HG03135 (cell line): ENCODE measurements around the gene SP140L.
"Not testable (repeated sequence)": the region's sequence is repeated elsewhere in the genome, so short reads cannot be mapped to it uniquely, and the experiment has no call there.

ENCODE experiments used
- ATAC-seq: cut with Tn5 transposase; IDR thresholded peaks from one replicate; pipeline ENCODE4 v1.9.1; 2021; ENCODE audit warnings: mild to moderate bottlenecking, moderate library complexity; ENCODE audit not compliant: unreplicated experiment

The SP140L gene

DNA sequence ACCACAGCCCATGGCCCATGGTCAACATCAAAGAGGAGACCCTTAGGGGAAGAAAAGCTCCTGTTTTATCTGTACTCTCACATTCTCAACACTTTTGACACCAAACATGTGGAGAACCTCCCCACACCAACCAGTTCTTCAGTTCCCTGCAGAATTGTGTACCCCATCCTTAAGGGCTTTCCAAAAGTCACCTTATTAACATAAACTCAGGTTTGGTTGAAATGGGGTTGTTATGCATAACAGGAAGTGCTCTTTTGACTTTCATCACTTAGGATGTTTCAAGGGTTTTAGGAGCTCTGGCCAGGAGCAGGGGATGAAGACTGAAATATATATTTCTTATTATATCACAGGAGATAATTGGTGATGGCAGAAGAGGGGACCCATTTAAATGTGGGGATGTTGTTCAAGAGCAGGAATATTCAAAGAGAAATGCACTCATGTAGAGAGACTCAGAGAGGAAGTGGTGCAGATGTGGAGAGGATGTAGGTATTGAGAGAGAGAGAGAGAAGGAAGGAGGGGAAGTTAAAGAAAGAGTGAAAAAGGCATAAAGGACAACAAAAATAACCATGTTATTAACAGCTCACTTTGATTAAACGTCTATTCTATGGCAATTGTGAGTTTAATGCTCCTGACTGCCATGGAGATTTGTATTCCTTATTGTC lies 35.2 kb downstream of the SP140L start:
- ATAC-seq = no peak

DNA sequence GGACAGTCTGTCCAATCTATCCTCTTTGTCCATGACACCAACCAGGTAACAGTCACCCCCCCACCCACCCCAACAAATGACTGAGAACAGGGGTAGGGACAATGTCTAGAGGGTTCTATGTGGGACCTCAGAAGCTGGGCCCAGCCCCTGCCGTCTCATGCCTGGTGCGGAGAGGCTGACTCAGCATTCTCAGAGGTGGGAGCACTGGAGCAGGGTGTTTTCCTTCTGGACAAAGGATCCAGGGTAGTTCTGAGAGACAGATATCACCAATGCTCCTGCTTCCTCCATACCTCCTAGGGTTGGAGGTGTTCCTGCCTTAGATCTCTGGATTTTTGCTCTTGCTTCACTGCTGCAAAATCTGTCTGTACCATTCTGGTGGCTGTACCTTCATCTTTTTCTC lies 55.1 kb downstream of the SP140L start:
- no peak for ATAC-seq

DNA sequence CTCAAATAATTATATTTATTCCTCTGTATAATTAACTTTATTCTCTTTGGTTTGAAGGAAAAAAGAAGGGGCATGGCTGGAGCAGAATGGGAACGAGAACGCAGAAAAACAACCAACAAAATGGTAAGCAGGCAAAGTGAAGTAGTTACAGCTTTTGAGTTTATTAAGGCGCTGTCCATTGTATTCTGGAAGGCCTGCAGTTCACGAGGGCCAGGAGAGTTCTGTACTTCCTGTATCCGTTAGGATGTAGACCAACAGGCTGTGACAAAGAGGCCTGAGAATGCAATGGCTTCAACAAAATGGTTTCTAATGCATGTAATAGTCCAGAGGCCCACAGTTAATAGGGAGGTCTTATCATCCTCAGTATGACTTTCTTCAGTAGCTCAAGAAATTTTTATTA lies 56.5 kb downstream of the SP140L start:
- no peak for ATAC-seq

GRCh38 chr2:230384986-230385385 lies 58.0 kb downstream of the SP140L start:
- ATAC-seq = no peak

DNA sequence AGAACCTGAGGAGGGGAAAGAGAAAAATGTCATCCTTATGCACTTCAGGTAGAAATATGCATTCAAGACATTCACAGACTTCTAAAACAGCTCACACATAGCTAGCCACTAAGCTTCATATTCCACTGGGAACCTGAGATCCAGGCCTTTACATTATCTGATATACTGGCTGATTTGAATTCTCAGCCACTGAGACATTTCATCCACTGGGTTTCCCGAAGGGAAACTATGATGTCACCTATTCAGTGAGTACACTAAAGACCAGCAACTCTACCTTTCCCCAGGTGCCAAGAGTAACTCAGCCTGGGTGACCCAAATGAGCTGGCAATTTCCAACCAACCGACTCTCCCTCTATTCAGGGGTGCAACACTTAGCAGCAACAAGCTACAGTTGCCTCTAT lies 67.3 kb downstream of the SP140L start:
- no peak for ATAC-seq

GRCh38 chr2:230398698-230399097 lies 71.7 kb downstream of the SP140L start:
- ATAC-seq = not testable (repeated sequence)

DNA sequence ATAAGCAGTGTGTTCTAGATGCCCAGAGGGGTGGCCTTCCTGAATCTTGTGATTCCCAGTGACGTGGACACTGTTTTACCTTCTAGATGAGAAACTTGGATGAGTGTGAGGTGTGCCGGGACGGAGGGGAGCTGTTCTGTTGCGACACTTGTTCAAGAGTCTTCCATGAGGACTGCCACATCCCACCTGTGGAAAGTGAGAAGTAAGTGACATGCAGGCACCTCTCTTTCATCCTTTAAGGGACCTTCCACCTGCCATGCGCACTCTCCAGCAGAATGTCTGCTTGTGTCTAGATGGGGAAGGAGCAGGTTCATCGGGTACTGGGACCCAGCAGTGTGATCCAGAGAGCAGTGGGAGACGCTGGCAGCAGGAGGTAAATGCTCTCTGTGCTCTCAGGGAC lies 73.0 kb downstream of the SP140L start:
- ATAC-seq = no peak

DNA sequence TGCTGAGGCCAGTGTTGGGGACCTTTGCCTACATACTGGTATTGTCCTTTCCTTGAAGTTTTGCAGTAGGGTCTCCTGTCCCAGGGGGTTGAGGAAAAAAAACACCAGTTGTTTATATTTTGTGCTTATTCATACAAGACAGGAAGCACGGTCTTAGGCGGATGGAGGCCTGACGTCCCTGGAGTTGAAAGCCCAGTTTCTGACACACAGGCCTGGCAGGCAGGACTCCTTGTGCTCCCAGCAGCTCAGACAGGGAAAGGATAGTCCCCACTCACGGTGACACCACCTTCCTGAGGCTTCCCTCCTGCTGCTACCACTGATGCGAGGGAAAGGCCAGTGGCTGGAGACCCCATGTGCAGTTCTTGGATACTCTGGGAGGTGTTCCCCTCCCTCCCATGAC lies 73.5 kb downstream of the SP140L start:
- ATAC-seq = no peak

- ATAC-seq = not testable (repeated sequence)
These were observed 74.0 kb downstream of the SP140L start for GRCh38 chr2:230401026-230401425.

DNA sequence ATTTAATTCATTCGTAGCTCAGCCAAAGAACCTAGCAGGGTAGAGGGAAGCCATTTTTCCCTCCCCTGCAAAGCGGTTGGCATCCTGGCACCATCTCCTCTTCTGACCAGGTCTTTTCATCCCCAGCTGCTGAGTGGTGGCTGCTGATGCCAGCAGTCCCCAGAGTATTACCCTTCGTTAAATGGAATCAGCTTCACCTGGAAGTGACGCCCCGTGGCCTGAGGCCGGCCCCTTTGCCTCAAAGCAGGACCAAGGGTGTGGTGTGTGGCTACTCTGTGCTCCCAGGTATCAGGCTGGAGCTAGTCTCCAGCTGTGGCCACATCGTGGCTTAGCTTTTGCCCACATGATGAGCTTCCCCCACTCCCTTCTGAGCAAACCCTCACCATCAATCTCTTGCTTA lies 76.8 kb downstream of the SP140L start:
- ATAC-seq = no peak

DNA sequence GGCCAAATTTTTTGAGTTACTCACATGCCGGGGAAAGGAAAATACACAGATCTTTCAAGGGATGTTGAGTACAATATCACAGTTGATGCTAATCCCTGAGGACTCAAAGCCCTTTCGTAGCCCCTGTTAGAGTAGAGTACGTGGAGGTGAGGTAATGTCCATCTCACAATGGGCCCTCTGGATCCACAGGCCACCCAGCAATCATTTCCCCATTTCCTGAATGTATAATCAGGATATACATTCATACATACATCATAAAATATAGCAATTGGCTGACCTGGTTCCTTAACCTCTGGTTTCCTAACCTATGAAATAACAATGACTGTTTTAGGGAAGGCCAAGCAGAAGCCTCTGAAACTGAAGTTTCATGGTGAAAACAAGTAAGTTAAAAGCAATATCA lies 78.8 kb downstream of the SP140L start:
- ATAC-seq = no peak

GRCh38 chr2:230408244-230408842 lies 81.3 kb downstream of the SP140L start:
- ATAC-seq = no peak

- not testable (repeated sequence) for ATAC-seq
These were observed 82.3 kb downstream of the SP140L start for GRCh38 chr2:230409316-230409715.

DNA sequence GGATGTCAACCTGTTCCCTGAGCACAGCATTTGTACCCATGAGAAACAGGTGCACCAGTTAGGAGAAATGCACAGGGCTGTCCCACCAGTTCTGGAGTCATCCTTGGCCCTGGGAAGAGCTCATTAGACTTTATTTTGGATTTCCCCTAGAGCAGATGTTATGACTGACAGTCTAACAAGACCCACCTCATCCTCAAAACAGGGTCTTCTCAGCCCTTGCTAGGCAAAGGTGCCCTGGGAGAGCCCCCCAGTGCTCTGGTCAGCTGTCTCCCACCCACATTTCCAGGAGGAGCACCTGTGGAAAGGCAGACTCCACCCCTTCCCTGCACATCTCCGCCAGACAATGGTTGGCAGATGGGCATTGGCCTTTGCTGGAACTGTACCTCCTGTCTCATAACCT lies 83.3 kb downstream of the SP140L start:
- ATAC-seq = no peak

DNA sequence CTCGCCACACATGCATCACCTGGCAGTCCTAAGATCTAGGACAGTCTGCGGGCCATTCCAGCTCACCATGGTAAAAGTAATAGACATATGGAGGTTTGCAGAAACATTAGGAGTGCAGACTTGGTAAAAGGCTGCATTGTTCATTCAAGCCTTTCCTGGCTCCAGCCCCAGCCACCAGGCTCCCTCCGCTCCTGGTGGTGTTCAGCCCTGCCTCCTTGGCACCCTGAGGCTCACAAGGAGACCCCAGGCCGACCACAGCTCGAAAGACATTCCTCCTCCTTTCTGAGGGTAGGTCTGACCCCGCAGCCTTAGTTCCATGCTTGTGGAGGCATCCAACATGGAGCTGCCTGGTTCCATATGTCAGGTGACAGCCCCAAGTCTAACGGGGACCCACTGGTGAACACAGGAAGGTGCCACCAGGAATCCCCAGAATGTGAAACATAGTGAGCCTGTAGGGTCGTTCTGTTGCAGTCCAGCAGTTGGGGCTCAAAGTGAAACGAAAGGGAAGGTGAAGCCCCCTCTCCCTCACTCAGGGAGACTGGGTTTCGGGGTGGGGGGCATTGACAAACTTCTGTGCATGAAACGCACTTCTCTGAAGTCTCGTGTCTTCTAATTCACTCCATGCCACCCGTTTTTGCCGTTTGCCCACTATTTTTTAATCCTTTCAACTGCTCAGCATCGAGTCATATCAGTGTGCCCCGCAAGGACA lies 84.0 kb downstream of the SP140L start:
- no peak for ATAC-seq

- peak; percentile 56 for ATAC-seq
These were observed 84.8 kb downstream of the SP140L start for GRCh38 chr2:230411570-230412370.

DNA sequence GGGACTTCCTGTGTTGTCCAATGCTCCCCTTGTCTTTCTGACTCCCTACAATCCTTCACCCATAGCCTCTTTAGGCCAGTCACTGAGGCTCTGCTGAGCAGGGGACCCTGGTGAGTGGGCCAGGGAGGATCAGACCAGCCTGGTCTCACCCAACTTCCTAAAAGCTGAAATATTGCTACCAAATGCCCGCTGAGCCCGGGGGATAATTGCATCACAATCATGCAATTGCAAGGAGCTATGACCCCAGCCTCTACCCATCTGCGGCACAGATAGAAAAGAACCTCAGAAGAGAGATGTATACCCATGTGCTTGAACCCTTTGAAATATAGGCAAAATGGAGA lies 85.3 kb downstream of the SP140L start:
- ATAC-seq = no peak

GRCh38 chr2:230412846-230413245 lies 85.9 kb downstream of the SP140L start:
- ATAC-seq = no peak

- no peak for ATAC-seq
These were observed 86.5 kb downstream of the SP140L start for GRCh38 chr2:230413479-230413878.

GRCh38 chr2:230414302-230414701 lies 87.3 kb downstream of the SP140L start:
- no peak for ATAC-seq

- peak; percentile 87 for ATAC-seq
These were observed 89.2 kb downstream of the SP140L start, which contains the start of gene SP100 for GRCh38 chr2:230416061-230416721. Gene SP100 (plus strand): TSS chr2:230416201. CDS start chr2:230416297, 96 bp downstream.
